Type B pancreatic cell (in vitro differentiated cells): ENCODE measurements around the gene RILPL1. TPM values are rescaled to one million over a fixed set of nuclear protein-coding genes. Genes with fewer than 3 reads are reported as not detected.
"Not testable (repeated sequence)": the region's sequence is repeated elsewhere in the genome, so short reads cannot be mapped to it uniquely, and the experiment has no call there.

Experiments
- DNase-seq: peaks from one replicate; pipeline ENCODE4 v3.0.0; 2021; ENCODE audit warnings: mixed read lengths; ENCODE audit not compliant: unreplicated experiment; ENCODE audit errors: extremely low spot score
- H3K27ac Mint-ChIP-seq: 2 replicates; pipeline ENCODE4 v1.8.0; 2021; ENCODE audit warnings: mild to moderate bottlenecking, mixed read lengths
- H3K27me3 Mint-ChIP-seq: 2 replicates; pipeline ENCODE4 v1.8.0; 2021; ENCODE audit warnings: mixed read lengths
- H3K36me3 Mint-ChIP-seq: 2 replicates; pipeline ENCODE4 v1.8.0; 2021; ENCODE audit warnings: mixed read lengths
- H3K4me1 Mint-ChIP-seq: one replicate; pipeline ENCODE4 v1.8.0; 2021; ENCODE audit warnings: mixed read lengths; ENCODE audit not compliant: unreplicated experiment
- H3K4me3 Mint-ChIP-seq: 2 replicates; pipeline ENCODE4 v1.8.0; 2021; ENCODE audit warnings: mild to moderate bottlenecking, mixed read lengths
- H3K9me3 Mint-ChIP-seq: 2 replicates; pipeline ENCODE4 v1.8.0; 2021; ENCODE audit warnings: mixed read lengths
- CTCF ChIP-seq: fragments of 200-600 bp; sonication (generic); conservative IDR thresholded peaks from 2 replicates; pipeline ENCODE4 v1.5.0; 2021; ENCODE audit warnings: antibody characterized with exemption, mild to moderate bottlenecking
- total RNA-seq: library from RNA; stranded (reverse); gene quantifications from 2 replicates; pipeline ENCODE4 v1.2.1, GENCODE V29; 2021; ENCODE audit warnings: low replicate concordance

The RILPL1 gene
- total RNA-seq, 1 donor from 2014 or later: 18.9 TPM

GRCh38 chr12:123516216-123516780 lies 17.2 kb downstream of the RILPL1 start:
- H3K4me1 Mint-ChIP-seq: peaks cover 10% of the 10 kb centered on the region
- no peak overlapping the region for H3K4me3 Mint-ChIP-seq
- DNase-seq: no peak
- peaks cover 15% of the 10 kb centered on the region for H3K36me3 Mint-ChIP-seq
- TF ChIP-seq CTCF: no peak
- H3K27ac Mint-ChIP-seq: peak overlapping the region; percentile 43
- H3K27me3 Mint-ChIP-seq: no peaks in the 10 kb centered on the region
- H3K9me3 Mint-ChIP-seq: no peaks in the 10 kb centered on the region

- not testable (repeated sequence) for H3K27me3 Mint-ChIP-seq, H3K4me1 Mint-ChIP-seq, H3K4me3 Mint-ChIP-seq, H3K9me3 Mint-ChIP-seq, H3K27ac Mint-ChIP-seq, DNase-seq
- peaks cover 11% of the 10 kb centered on the region for H3K36me3 Mint-ChIP-seq
Observed at GRCh38 chr12:123514582-123515221, 18.8 kb downstream of the RILPL1 start.

- Mint-ChIP-seq H3K27ac (no peak overlapping the region), H3K4me1 (no peaks in the 10 kb centered on the region), H3K36me3 (peaks cover 11% of the 10 kb centered on the region), H3K27me3 (no peaks in the 10 kb centered on the region), H3K4me3 (no peak overlapping the region), H3K9me3 (no peaks in the 10 kb centered on the region)
- TF ChIP-seq CTCF: no peak
- no peak for DNase-seq
Observed at GRCh38 chr12:123513805-123514204, 19.7 kb downstream of the RILPL1 start.

GRCh38 chr12:123512838-123513665 lies 20.5 kb downstream of the RILPL1 start:
- Mint-ChIP-seq H3K27me3 (no peaks in the 10 kb centered on the region), H3K27ac (no peak overlapping the region), H3K4me3 (no peak overlapping the region), H3K4me1 (no peaks in the 10 kb centered on the region), H3K36me3 (peaks cover 8% of the 10 kb centered on the region), H3K9me3 (no peaks in the 10 kb centered on the region)
- no peak for DNase-seq
- no peak for TF ChIP-seq CTCF

- Mint-ChIP-seq H3K27me3 (no peaks in the 10 kb centered on the region), H3K27ac (no peak overlapping the region), H3K4me1 (peaks cover 4% of the 10 kb centered on the region), H3K9me3 (no peaks in the 10 kb centered on the region), H3K36me3 (peaks cover 7% of the 10 kb centered on the region), H3K4me3 (no peak overlapping the region)
- DNase-seq: no peak
- TF ChIP-seq CTCF: no peak
Observed at GRCh38 chr12:123506843-123507236, 26.7 kb downstream of the RILPL1 start.
